IPS-NIHi11 (cell line): Measurements from ENCODE around the gene MBOAT1.

Experiments
- DNase-seq: peaks from one replicate; pipeline ENCODE4 v3.0.0; 2012; ENCODE audit warnings: mixed read lengths, low spot score

The MBOAT1 gene

DNA sequence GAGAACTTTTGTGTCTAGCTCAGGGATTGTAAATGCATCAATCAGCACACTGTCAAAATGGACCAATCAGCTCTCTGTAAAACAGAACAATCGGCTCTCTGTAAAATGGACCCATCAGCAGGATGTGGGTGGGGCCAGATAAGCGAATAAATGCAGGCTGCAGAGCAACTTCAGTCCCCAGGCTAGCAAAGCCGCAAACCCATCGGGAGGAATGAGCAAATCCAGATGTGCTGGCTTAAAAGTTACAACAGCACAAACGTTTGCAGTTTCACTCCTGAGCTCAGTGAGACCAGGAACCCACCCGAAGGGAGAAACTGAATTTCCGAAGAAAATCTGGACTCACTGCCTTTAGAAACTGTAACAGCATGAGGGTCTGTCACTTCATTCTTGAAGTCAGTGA is 21.9 kb upstream of the MBOAT1 start:
- DNase-seq, result no peak

DNA sequence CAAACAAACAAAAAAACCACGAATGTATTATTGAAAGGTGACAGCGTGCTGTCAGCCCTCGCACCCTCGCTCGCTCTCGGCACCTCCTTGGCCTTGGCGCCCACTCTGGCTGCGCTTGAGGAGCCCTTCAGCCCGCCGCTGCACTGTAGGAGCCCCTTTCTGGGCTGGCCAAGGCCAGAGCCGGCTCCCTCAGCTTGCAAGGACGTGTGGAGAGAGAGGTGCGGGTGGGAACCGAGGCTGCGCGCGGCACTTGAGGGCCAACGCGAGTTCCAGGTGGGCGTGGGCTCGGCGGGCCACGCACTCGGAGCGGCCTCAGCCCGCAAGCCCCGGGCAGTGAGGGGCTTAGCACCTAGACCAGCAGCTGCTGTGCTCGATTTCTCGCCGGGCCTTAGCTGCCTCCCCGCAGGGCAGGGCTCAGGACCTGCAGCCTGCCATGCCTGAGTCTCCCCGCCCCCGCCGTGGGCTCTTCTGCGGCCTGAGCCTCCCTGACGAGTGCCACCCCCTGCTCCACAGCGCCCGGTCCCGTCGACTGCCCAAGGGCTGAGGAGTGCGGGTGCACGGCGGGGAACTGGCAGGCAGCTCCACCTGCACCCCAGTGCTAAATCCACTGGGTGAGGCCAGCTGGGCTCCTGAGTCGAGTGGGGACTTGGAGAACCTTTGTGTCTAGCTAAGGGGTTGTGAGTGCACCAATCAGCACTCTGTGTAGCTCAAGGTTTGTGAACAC is 20.9 kb upstream of the MBOAT1 start:
- no peak for DNase-seq

DNA sequence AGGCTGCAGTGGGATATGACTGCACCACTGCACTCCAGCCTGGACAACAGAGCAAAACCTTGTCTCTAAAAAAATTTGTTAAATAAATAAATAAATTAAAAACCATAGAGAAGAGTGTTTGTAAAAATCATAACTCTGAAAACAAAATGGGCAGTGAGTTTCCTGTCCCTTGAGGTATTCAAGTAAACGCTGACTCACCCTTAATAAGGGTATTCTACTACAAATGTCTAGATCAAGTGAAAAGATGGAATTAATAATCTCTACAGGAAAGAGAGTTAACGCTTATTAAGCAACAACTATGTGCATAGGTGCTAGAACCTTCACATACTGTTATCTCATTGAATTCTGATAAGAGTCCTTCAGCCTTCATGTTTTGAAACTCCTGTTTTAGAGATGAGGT is 19.9 kb upstream of the MBOAT1 start:
- no peak for DNase-seq

DNA sequence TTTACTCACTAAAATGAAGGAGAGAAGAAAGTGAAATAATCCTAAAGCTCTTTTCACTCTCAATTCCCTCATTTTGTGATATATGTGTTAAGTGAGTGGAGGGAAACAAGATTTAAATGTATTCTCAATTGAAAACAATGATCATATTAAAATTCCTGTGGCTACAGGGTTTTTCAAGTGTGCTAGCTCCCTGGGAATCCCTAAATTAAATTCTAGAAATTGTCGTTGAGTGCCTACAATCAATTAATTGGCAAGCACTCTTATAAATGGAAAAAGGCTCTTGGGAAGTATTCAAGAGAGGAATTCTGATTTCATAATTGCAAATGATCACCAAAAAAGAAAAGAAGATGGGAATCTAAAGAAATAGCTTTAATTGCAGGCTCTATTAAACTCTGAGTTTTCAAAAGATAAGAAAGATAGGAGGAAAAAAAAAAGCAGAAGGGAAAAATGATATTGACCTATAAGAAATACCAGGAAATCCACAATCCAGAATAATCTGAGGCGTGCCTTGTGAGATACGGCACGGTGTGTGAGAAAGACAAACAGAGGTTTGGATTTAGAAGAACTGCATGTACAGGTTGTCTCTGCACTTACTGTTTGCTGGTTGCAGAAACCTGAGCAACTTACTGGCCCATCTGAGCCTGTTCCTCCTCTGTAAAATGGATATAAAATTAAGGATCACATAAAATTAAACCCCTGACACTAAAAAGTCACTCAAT is 18.3 kb upstream of the MBOAT1 start:
- DNase-seq, result no peak

DNA sequence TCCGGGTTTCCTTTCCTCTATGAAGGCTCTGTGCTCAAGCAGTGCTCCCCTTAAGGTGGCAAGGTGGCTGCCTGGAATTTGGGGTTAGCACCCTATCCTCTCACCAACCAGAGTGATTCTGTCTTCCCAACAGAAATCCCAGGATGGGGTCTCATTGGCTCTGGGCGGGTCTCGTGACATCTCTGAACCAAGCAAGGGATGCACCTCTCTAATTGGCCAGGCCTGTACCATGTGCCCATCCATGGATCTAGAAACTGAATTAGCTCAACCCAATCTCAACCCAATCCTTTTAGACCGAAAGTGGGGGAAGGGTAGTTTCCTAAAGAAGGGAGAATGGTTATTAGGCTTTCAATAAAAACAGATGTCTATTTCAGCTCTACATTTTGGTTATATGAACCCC is 17.6 kb upstream of the MBOAT1 start:
- DNase-seq, result no peak

DNA sequence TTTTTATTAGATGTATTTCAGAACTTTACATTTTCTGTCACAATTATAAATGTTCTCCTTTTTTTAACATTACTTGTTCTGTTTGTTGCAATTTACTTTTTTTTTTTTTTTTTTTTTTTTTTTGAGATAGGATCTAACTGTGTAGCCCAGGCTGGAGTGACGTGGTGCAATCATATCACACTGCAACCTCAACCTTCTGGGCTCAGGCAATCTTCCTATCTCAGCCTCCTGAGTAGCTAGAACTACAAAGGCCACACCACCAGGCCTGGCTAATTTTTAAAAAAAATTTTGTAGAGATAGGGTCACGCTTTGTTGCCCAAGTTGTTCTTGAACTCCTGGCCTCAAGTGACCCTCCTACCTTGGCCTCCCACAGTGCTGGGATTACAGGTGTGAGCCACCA is 15.1 kb upstream of the MBOAT1 start:
- DNase-seq, result no peak

DNA sequence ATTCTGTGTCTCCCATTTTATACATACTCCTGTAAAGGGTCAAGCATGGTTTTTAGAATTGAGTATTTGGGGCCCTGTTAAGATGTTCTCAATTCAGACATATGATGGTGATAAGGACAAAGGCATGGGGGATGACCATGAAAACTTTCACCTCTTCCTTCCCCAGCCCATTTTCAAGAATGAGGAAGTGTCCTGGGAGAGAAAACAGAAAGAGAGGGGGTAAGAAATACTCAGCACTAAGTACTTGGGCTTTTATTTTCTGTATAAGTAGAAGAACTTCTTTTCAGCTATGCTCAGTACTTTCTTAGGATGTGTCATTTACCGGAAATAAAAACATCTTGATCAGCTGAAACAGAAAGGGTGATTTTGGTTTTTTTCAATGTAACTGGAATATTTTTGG is 10.9 kb upstream of the MBOAT1 start:
- no peak for DNase-seq

DNA sequence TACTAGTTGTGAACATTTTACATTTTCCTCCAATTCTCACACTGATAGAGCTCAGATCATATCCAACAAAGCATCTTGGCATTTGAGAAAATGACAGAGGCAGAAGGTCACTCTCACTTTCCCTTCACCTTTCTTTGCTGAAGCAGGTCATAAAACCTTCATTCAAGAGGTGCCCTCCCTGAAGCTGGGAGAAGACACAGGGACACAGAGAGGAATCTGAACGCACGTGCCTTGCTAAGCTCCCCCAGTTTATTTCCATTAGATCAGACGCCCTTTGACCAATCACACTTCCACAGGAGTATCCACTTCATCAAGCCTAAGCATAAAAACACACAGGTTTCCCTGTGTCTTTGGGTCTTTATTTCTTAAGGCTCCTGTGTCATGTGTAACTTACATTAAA is 9.2 kb upstream of the MBOAT1 start:
- DNase-seq, result no peak

DNA sequence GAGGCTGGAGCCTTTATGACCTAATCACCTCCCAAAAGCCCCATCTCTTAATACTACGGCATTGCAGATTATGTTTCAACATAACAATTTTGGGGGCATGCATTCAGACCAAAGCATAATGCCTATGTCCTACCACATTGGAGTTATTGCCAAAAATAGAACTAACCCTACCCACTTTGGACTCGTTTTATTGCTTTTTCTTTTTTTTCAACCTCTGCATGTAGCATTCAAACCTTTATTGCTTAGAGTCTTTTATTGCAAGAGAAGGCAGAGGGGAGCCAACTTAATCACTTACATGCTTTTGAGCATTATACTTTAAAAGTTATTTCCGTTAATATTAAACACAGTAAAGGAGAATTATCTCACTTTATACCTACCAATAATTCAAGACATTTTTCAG is 8.1 kb upstream of the MBOAT1 start:
- DNase-seq, result no peak

DNA sequence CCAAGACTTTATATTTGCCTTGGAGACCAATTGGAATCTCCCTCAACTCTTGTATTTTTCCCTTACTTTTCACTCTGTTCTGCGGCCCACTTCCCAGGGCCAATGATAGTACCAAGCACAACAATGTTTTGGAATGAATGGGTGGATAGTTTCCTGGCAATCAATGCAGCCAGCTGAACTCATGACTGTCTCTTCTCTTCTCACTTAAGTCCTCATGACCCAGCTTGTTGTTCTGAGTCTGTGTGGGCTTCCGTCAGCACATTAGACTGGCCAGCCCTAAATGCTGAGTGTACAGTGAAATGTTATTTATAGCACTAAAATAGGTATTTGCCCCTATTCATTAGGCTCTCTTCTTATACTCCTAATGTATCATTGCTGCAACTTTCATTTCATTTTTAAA is 5.6 kb upstream of the MBOAT1 start:
- DNase-seq, result no peak

DNA sequence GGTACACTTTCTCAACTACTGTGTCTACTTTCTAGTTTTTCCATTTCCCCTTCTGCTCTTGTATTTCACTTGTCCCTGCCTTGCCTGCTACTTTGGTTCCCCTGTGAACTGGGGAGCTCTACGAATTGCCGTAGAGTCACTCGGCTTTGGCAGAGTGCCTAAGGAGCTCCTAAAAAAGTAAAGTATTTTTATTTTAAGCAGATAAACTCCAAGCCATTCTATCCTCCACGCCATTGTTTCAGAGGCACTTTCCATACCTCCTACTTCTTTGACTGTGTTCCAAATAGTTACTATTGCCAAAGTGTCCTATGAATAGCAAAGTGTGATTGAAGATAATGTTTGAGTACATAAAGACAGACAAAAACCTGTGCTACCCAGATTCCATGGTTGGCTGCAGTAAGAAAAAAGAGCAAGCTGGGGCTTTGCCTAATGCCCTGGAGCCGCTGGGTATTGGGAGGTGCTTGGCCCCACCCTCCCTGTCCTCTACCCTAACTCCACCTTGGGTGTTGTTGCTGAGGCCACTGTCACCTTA is 5.1 kb upstream of the MBOAT1 start:
- DNase-seq, result peak; percentile 24

DNA sequence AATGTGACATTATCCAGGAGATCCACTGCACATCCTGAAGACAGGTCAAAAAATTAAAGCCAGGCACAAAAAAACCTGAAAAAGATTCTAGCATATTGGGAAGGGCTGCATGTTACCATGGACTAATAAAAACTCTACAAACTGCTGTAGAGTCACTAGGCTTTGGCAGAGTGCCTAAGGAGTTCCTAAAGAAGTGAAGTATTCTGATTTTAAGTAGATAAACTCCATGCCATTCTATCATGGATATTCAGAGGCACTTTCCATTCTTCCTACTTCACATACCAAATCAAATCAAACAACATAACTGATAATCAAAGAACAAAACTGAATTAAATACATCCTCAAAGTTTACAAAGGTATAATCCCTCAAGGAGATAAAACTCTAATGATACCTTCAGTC is 3.0 kb upstream of the MBOAT1 start:
- DNase-seq, result no peak

DNA sequence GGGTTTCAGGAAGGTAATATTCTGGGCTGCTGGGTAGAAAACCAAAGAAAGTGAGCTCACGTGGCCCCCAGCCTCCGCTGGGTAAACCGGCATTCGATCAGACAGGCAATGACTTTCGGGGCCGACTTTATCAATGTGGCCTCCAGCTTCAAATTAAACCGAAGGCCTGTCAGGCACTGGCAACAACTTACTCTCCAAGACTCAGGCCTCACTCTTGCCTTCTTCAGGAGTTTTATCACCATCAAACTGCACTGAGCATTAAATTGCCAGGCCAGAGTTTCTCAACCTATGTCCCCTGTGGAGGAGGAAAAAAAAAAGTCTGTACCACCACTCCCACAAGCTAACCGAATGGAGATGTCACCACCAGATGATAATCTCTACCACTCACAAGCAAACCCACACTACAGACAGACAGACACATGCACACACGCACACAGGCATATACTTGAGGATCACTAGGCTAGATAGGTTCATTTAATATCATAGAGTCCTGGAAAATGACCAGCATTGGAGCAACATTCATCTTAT is 1.1 kb upstream of the MBOAT1 start:
- no peak for DNase-seq

DNA sequence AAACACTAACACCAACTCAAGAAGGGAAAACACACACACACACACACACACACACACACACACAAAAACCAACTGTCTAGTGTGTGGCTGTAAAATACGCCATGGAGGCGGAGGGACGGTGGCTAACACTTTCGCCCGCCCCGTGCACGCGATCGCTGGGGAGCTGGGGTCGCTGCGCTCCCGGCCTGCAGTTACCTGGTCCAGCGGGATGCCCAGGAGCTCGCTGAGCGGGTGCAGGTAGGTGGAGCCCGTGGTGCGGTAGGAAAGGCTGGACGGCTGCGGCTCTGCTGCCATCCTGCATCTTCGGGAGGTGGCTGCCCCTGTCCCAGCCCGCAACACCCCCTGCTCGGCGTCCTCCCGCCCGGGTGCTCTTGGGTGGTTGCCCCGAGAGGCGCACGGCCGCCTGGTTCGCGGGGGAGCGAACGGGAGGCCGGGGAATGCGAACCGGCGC is 303 bp downstream of the MBOAT1 start:
- peak; percentile 48 for DNase-seq

DNA sequence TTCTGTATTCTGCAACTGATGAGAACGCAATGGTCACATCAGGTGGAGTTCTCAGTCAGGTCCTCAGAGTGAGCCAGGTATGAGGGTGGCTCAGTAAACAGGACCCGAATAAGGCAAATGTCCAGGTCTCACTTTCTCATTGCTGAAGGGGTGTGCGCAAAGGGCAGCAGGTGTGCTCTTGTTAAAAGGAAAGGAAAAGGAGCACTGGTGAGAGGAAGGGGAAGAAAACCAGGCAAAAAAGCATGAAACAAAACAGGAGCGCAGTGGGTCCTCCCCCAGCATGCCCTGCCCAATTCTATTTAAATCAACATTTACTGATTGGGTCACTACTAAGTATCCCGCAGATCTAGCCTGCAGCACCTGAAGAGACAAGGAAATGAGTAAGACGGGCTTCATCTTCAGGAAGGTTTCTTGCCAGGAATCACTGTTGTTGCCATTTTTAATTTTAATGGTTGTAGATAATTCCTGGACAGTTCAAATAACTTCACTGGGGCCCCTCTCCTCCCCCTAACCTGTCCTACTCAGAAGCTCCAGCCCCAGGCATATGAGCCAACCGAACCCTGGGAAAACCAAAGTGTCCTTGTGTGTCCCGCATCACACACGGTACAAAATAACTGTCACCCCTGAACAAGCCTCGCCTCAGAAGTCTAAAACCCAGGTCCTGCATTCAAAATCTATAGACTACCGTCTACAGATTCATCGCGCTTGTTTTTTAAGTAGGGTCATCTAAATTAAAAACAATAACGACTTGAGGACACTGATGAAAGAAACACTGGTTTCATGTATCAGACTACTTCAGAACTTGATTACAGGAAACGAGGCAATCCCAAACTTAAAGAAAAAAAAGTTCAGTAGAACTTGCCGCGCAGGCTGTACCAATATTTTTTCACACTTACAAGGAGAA is 980 bp downstream of the MBOAT1 start:
- peak; percentile 47 for DNase-seq

DNA sequence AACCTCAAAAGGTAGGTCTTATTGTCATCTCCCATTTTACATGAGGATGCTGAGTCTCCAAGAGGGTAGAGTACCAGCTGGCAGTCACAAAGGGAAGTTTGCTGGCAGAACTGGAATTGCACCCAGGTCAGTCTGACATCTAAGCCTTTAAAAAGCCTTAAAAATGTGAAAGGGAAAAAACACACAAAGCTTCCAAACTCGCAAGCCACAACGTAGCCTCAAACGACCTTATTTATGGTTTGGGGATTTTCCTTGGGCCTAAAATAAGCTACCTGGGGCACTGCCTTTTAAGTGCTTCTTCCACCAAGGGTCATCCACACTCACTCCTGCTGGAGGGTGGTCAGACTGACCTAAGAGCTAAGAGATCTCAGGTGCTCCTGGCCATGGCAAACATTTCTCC is 2.1 kb downstream of the MBOAT1 start:
- DNase-seq, result no peak

DNA sequence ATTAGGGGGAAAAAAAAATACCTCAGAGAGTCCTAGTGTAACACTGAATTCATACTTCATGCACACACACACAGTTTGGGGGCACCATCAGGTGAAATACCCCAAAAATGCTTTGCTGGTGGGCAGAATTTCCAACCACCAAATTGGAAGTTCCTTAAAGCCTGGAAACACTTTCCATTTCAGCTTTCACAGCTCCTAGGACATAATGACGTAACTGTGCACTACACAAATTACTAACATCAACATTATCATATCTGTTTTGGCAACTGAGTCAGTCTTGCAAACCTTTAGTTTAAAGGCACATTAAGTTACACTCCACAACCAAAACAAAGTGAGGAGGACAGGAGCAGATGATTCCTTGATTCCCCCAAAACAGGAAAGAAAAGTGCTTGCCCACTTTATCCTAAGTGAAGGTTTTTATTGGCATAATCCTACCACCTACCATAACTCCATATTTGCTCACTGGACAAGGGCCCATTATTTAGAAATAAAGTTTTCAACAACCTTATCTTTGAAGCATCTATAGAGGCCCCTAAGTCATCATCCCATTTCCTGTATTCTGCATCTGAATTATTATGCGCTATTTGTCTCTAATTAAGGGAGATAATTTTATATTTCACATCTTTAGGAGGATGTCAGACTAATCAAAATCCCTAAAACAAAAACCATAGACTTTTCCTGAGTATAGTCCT is 3.4 kb downstream of the MBOAT1 start:
- DNase-seq, result no peak

DNA sequence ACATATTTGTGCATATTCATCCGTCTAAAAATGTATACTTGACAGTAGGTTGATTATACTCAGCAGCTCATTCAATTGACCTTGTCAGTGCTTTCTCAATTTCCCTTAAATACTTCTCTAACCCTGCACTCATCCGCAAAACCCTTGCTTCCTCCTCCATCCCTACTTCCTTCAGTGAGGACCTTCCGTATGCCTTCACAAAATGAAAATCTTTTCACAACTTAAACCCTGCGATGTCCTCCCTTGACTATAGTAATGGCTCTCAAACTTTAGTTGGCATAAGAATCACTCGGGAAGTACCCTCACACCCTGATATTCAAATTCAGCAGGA is 5.2 kb downstream of the MBOAT1 start:
- no peak for DNase-seq

DNA sequence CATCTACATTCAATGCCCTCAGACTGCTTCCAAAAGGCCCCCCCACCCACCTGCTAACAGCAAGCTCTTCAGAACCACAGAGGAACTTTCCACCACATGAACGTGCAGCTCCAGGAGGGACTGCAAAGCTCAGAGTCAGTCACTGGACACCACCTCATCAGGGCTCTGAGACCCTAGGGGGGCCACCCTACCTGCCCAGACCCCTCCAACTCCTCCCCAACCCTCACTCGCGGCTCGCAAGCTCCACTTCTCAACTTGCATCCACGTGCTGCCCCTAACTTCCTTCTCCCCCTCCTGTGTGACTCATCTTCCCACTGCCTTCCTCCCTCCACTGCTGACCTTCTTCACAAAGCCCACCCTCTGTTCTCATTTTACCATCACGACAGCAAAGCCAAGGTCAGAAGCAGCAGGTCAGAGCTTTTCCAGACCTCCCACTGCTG is 6.5 kb downstream of the MBOAT1 start:
- DNase-seq, result no peak

DNA sequence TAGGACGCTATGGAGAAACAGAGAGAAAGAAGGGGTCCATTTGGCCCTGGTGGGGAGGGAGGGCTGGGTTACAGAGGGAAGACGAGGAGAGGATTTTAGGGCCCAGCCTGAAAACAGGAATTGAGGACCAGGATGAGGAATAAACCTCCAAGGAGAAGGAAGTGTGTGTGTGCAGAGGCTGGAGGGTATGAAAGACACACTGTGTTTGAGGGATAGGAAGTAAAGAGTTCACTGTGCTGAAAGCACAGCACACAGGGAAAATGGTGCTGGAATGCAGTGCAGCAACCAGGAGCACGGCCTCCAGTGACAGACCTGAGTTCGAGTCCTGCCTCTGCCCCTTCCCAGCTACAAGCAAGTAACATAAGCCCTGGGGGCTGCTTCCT is 7.8 kb downstream of the MBOAT1 start:
- DNase-seq, result no peak

DNA sequence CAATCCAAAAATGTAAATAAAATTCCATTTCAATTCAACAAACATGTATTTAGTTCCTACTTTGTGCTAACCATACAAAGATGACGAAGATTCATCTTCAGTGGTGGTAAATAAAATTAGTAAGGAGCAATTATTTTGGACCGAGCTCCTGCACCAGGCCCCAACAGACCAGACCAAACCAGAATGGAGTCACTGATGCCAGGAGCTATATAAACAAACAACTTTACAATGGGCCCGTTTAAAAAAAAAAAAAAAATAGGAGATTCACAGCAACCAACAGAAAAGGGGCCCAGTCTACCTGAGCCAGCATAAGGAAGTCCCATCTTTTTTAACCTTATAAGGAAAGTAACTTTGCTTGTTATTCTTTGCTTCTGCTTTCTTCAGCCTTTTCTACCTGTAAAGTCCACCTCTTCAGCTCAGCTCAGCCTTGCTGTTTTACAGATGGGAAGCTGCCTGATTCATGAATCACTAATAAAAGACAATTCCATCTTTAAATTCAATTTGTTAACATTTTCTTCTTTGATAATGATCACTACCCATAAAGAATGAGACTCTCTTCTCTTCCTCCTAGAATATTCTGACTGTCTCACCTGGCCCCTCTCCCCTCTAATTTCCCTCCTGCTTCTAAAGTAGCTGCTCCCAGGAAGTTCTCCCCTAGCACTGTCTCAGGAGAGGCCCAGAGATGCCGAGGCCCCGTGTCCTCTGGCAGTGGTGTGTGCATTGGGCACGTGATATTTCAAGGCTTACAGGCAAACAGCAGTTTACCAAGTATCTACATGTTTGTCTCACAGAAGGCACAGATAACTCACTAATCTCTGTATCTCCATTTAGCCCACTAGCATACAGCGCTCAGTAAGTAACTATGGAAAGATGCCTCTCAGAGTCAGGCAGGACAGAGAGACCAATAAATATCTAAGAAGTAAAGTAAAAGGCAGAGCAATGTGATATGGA is 8.4 kb downstream of the MBOAT1 start:
- no peak for DNase-seq
